ENCODE data around the gene SEC11C. TPM values are rescaled to one million over a fixed set of nuclear protein-coding genes. Genes with fewer than 3 reads are reported as not detected.
A peak's percentile ranks its signal among the peaks of the same experiment; 100 is the strongest.

The SEC11C gene
- total RNA-seq, result 10 to 100 TPM; 11.5 to 44.1 (median 38.7) TPM

DNA sequence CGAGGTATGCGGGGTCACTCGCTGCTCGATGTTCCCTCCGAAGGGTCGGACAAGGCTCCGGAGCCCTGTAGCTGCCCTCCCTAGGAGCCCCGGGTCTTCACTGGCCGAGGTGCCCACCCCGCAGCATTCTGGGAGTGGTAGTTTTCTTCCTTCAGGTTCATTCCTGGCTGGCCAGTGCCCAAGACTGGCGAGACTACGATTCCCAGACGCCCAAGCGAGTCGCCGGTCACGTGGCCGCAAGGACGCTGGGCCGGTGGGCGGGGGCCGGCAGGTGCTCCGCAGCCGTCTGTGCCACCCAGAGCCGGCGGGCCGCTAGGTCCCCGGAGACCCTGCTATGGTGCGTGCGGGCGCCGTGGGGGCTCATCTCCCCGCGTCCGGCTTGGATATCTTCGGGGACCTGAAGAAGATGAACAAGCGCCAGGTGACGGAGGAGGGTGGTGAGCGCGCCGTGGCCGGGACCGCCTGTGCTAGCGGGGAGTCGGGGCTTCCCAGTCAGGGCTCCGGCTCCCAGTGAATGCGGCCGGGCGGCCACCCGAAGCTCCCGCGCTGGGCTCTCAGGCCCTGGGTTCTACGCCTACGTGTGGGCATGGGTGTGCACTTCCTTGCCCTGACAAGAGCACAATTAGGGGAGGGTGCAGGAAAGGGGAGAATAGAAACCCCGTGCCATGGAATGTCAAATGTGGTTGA is at the start of gene SEC11C:
Gene SEC11C (plus strand): TSS at position 270 of the 687 bp plus-strand sequence. CDS start 65 bp downstream, at position 335.
- no peaks in the 10 kb centered on the region for H3K4me1 ChIP-seq
- peak within 1 kb of the TSS; percentile 92 to 95 for H3K27ac ChIP-seq
- no peaks in the 10 kb centered on the region for H3K9me3 ChIP-seq
- intact Hi-C loops (cut with DNase I; ENCODE audit: low total_unique reads), result loop anchor here (10.0 kb wide), 1 partner anchor 1925 kb away; no protein-coding TSS in a partner anchor
- H3K27me3 ChIP-seq, result peaks cover 0 to 5% of the 10 kb centered on the region in 2 donors
- TF ChIP-seq POLR2AphosphoS5 (IDR thresholded peaks at IDR 0.05), result peak; percentile 59 to 77 (median 65)
- no peak for TF ChIP-seq POLR2A (IDR thresholded peaks at IDR 0.05)
- TF ChIP-seq, protein P1, sequence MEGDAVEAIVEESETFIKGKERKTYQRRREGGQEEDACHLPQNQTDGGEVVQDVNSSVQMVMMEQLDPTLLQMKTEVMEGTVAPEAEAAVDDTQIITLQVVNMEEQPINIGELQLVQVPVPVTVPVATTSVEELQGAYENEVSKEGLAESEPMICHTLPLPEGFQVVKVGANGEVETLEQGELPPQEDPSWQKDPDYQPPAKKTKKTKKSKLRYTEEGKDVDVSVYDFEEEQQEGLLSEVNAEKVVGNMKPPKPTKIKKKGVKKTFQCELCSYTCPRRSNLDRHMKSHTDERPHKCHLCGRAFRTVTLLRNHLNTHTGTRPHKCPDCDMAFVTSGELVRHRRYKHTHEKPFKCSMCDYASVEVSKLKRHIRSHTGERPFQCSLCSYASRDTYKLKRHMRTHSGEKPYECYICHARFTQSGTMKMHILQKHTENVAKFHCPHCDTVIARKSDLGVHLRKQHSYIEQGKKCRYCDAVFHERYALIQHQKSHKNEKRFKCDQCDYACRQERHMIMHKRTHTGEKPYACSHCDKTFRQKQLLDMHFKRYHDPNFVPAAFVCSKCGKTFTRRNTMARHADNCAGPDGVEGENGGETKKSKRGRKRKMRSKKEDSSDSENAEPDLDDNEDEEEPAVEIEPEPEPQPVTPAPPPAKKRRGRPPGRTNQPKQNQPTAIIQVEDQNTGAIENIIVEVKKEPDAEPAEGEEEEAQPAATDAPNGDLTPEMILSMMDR (IDR thresholded peaks at IDR 0.05), result no peak
- peak; percentile 95 to 97 for DNase-seq (ENCODE audit: low spot score in 2 of 2)
- no peaks in the 10 kb centered on the region for H3K36me3 ChIP-seq
- H3K4me3 ChIP-seq, result peak within 1 kb of the TSS; percentile 55 to 79 (median 79)

DNA sequence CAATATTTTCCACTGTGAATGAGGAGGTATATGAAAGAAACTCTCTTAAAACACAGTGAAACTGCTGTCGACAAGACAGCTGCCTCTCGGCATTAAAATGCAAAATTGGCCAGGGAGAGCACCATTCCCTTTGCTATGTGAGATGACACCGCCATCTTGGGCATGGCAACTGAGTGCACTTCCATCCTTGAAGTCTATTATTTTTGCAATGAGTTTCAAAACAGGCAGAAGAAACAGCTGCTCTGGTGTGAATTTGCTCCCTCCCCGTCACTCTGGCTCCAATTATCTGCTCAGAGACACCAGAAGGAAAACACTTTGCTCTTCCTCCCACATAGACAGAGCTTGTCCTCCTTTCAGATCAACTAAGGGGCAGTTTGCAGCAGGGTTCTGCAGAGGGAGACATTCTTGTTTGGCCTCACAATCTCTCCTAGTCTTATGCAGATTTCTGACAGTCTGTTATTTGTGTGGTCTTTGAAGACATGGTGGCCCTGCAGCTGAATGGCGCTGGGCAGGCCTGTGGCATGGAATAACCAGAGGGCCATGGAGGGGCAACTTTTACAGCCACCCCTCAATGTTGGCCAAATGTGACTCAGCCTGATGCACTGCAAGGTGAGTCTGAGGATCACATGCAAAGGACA is 48.6 kb upstream of the SEC11C start:
- Histone ChIP-seq H3K27ac (no peak overlapping the region), H3K4me1 (no peaks in the 10 kb centered on the region), H3K4me3 (no peak overlapping the region), H3K27me3 (no peaks in the 10 kb centered on the region), H3K36me3 (no peaks in the 10 kb centered on the region), H3K9me3 (no peaks in the 10 kb centered on the region)
- DNase-seq (ENCODE audit: low spot score in 2 of 2), result no peak
- intact Hi-C loops (cut with DNase I; ENCODE audit: low total_unique reads), result no loop called here
- no peak for TF ChIP-seq POLR2A (IDR thresholded peaks at IDR 0.05)
- TF ChIP-seq, protein P1 (IDR thresholded peaks at IDR 0.05), result no peak
- no peak for TF ChIP-seq POLR2AphosphoS5 (IDR thresholded peaks at IDR 0.05)

DNA sequence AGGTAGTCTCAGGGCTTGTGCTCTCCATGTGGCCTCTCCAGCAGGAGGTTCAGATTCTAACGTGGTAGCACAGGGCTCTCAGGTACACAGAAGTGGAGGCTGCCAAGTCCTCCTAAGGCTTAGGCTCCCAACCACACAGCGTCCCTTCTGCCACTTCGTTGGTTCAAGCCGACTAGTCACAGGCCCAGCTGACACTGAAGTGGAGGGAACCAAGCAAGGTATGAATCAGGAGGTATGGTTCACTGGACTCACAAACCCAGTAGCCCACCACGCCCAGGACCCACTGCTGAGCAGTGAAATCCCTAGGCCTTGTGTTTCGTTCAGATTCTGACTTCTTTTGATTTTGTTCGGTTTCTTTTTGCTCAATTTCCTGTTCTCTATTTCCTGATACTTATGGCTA is 46.0 kb upstream of the SEC11C start:
- H3K4me1 ChIP-seq, result no peaks in the 10 kb centered on the region
- H3K9me3 ChIP-seq, result no peaks in the 10 kb centered on the region
- H3K36me3 ChIP-seq, result no peaks in the 10 kb centered on the region
- DNase-seq (ENCODE audit: low spot score in 2 of 2), result no peak
- no peaks in the 10 kb centered on the region for H3K27me3 ChIP-seq
- intact Hi-C loops (cut with DNase I; ENCODE audit: low total_unique reads), result no loop called here
- no peak overlapping the region for H3K27ac ChIP-seq
- TF ChIP-seq, protein P1 (IDR thresholded peaks at IDR 0.05), result no peak
- TF ChIP-seq POLR2AphosphoS5 (IDR thresholded peaks at IDR 0.05) (no peak), POLR2A (IDR thresholded peaks at IDR 0.05) (no peak)
- no peak overlapping the region for H3K4me3 ChIP-seq

DNA sequence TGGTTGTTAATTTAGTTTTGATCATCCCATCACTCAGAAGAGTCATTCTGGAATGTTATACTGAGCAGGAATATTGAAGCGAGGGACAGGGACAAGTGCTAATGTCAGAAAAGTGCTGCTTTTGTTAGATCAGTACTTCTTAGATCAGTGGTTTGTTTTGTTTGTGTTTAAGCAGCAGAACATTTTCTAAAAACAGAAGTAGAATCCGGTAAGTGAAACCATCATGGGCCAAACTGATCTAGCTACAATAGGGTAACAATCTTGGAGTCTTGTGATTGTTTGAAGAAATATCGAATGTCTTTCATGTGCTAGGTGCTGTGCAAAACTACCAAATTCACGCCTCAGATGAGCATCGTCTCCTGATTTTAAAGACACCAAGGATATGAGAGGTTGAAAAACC is 45.1 kb upstream of the SEC11C start:
- H3K27me3 ChIP-seq, result no peaks in the 10 kb centered on the region
- intact Hi-C loops (cut with DNase I; ENCODE audit: low total_unique reads), result no loop called here
- H3K4me3 ChIP-seq, result no peak overlapping the region
- TF ChIP-seq POLR2A (IDR thresholded peaks at IDR 0.05), result no peak
- TF ChIP-seq, protein P1 (IDR thresholded peaks at IDR 0.05), result no peak
- TF ChIP-seq POLR2AphosphoS5 (IDR thresholded peaks at IDR 0.05), result no peak
- H3K4me1 ChIP-seq, result no peaks in the 10 kb centered on the region
- H3K27ac ChIP-seq, result no peak overlapping the region
- no peaks in the 10 kb centered on the region for H3K36me3 ChIP-seq
- no peaks in the 10 kb centered on the region for H3K9me3 ChIP-seq
- no peak for DNase-seq (ENCODE audit: low spot score in 2 of 2)

DNA sequence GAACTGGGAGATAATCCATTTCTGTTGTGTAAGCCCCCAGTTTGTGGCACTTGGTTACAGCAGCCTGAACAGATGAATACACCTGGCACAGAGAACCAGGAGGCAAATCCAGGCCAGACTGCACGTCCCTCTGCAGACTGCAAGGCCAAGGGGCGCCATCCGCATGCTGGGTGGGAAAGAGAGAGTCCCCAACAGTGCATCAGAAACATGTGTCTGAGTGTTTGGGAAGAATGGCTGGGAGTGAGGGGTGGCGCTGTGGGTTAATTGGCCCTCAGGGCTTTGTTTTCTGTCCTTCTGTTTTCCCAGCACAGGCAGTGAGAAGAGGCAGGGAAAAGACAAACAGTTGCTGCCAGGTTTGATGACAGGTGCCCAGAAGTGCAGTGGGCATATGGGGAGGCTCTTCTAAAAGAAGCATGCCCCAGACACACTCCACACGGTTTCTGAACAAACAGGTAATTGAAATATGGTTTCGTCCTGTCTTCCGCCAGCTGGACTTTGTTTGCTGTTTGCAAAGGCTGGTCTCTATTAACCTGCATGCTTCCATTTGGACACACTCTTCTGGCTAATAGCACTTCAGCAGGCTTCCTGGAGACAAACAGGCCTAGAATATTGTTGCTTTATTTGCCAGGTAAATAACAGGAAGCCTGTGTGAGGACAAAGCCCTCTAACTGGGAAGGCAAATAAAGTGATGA is 43.4 kb upstream of the SEC11C start:
- no peaks in the 10 kb centered on the region for H3K27me3 ChIP-seq
- DNase-seq (ENCODE audit: low spot score in 2 of 2), result no peak

More for the DNA sequence above, 43.4 kb upstream of the SEC11C start:
- no peaks in the 10 kb centered on the region for H3K36me3 ChIP-seq
- TF ChIP-seq POLR2A (IDR thresholded peaks at IDR 0.05) (no peak), POLR2AphosphoS5 (IDR thresholded peaks at IDR 0.05) (no peak)
- TF ChIP-seq, protein P1 (IDR thresholded peaks at IDR 0.05), result no peak
- no peaks in the 10 kb centered on the region for H3K9me3 ChIP-seq
- H3K4me1 ChIP-seq, result no peaks in the 10 kb centered on the region
- intact Hi-C loops (cut with DNase I; ENCODE audit: low total_unique reads), result no loop called here
- H3K4me3 ChIP-seq, result no peak overlapping the region
- H3K27ac ChIP-seq, result no peak overlapping the region

Measured in breast epithelium (tissue), 4 donors.